Measurements from ENCODE around the gene HMCES.

HMCES gene

GRCh38 chr3:129305592-129306091 lies 27.0 kb downstream of the HMCES start:
- DNase-seq = no peak

- DNase-seq = no peak
These were observed 30.0 kb downstream of the HMCES start for GRCh38 chr3:129308636-129309035.

- DNase-seq = no peak
These were observed 31.7 kb downstream of the HMCES start for GRCh38 chr3:129310111-129311011.

- no peak for DNase-seq
These were observed 32.6 kb downstream of the HMCES start for GRCh38 chr3:129311054-129311902.

GRCh38 chr3:129312021-129312639 lies 33.5 kb downstream of the HMCES start:
- DNase-seq = no peak

GRCh38 chr3:129312671-129313414 lies 34.2 kb downstream of the HMCES start:
- peak; percentile 62 for DNase-seq

- DNase-seq = peak; percentile 62
These were observed 34.7 kb downstream of the HMCES start for GRCh38 chr3:129313415-129313664.

- peak; percentile 67 for DNase-seq
These were observed 35.2 kb downstream of the HMCES start for GRCh38 chr3:129313665-129314385.

- DNase-seq = peak; percentile 97
These were observed 35.9 kb downstream of the HMCES start for GRCh38 chr3:129314386-129315222.

GRCh38 chr3:129315223-129315997 lies 36.7 kb downstream of the HMCES start:
- DNase-seq = peak; percentile 56

- DNase-seq = no peak
These were observed 37.3 kb downstream of the HMCES start for GRCh38 chr3:129315998-129316247.

- peak; percentile 91 for DNase-seq
These were observed 37.8 kb downstream of the HMCES start for GRCh38 chr3:129316248-129317013.

- peak; percentile 52 for DNase-seq
These were observed 38.5 kb downstream of the HMCES start for GRCh38 chr3:129317014-129317771.

- DNase-seq = no peak
These were observed 39.2 kb downstream of the HMCES start for GRCh38 chr3:129317848-129318247.

- DNase-seq = no peak
These were observed 40.3 kb downstream of the HMCES start for GRCh38 chr3:129318921-129319320.

GRCh38 chr3:129320261-129320660 lies 41.6 kb downstream of the HMCES start:
- no peak for DNase-seq

GRCh38 chr3:129320825-129321487 lies 42.3 kb downstream of the HMCES start:
- DNase-seq = no peak

GRCh38 chr3:129321887-129322286 lies 43.2 kb downstream of the HMCES start:
- no peak for DNase-seq

All from NCI-H82 (cell line).